ENCODE measurements around the gene RHOG.

- TF ChIP-seq, protein P1, sequence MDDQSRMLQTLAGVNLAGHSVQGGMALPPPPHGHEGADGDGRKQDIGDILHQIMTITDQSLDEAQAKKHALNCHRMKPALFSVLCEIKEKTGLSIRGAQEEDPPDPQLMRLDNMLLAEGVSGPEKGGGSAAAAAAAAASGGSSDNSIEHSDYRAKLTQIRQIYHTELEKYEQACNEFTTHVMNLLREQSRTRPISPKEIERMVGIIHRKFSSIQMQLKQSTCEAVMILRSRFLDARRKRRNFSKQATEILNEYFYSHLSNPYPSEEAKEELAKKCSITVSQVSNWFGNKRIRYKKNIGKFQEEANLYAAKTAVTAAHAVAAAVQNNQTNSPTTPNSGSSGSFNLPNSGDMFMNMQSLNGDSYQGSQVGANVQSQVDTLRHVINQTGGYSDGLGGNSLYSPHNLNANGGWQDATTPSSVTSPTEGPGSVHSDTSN (IDR thresholded peaks at IDR 0.05) = no peak
- TF ChIP-seq POLR2A (IDR thresholded peaks at IDR 0.05; ENCODE audit: low read length) = no peak
Observed at GRCh38 chr11:3831378-3832239, 9.2 kb downstream of the RHOG start.
